RWPE2 (cell line): ENCODE data around the gene RPS5.
A peak's percentile ranks its signal among the peaks of the same experiment; 100 is the strongest.

Source experiments
- ATAC-seq: fragments of 200-7000 bp; cut with Tn5 transposase; 3 replicates; pipeline ENCODE4 v1.9.1; 2021; ENCODE audit warnings: low read depth
- DNase-seq: peaks from one replicate; pipeline ENCODE4 v3.0.0-alpha.2; 2020; ENCODE audit warnings: low spot score
- H3K27ac ChIP-seq: fragments of 450-650 bp; 2 replicates; pipeline ENCODE4 v1.5.1; 2017; ENCODE audit warnings: mild to moderate bottlenecking; ENCODE audit not compliant: poor library complexity, severe bottlenecking
- H3K27me3 ChIP-seq: fragments of 250-450 bp; sonication (Bioruptor Pico); 2 replicates; pipeline ENCODE4 v1.5.1; 2021; ENCODE audit warnings: mild to moderate bottlenecking, moderate library complexity; ENCODE audit not compliant: insufficient read depth, poor library complexity, severe bottlenecking
- H3K36me3 ChIP-seq: fragments of 250-450 bp; sonication (Bioruptor Pico); 2 replicates; pipeline ENCODE4 v1.5.1; 2020; ENCODE audit warnings: low read depth, mild to moderate bottlenecking, moderate library complexity
- H3K4me1 ChIP-seq: fragments of 250-450 bp; sonication (Bioruptor Pico); 2 replicates; pipeline ENCODE4 v1.5.1; 2021; ENCODE audit warnings: mild to moderate bottlenecking, moderate library complexity; ENCODE audit not compliant: insufficient read depth, poor library complexity, severe bottlenecking
- H3K4me3 ChIP-seq: fragments of 250-450 bp; sonication (Bioruptor Pico); 2 replicates; pipeline ENCODE4 v1.5.1; 2021; ENCODE audit warnings: mild to moderate bottlenecking, moderate library complexity; ENCODE audit not compliant: severe bottlenecking
- H3K9me3 ChIP-seq: fragments of 250-450 bp; sonication (Bioruptor Pico); 2 replicates; pipeline ENCODE4 v1.5.1; 2021; ENCODE audit warnings: mild to moderate bottlenecking, moderate library complexity; ENCODE audit not compliant: severe bottlenecking
- TF ChIP-seq, protein P1 (sequence below): fragments of 450-650 bp; IDR thresholded peaks from one replicate; pipeline ENCODE4 v1.5.1; 2017; ENCODE audit warnings: mild to moderate bottlenecking, moderate library complexity; ENCODE audit not compliant: poor library complexity, severe bottlenecking

Gene RPS5

DNA sequence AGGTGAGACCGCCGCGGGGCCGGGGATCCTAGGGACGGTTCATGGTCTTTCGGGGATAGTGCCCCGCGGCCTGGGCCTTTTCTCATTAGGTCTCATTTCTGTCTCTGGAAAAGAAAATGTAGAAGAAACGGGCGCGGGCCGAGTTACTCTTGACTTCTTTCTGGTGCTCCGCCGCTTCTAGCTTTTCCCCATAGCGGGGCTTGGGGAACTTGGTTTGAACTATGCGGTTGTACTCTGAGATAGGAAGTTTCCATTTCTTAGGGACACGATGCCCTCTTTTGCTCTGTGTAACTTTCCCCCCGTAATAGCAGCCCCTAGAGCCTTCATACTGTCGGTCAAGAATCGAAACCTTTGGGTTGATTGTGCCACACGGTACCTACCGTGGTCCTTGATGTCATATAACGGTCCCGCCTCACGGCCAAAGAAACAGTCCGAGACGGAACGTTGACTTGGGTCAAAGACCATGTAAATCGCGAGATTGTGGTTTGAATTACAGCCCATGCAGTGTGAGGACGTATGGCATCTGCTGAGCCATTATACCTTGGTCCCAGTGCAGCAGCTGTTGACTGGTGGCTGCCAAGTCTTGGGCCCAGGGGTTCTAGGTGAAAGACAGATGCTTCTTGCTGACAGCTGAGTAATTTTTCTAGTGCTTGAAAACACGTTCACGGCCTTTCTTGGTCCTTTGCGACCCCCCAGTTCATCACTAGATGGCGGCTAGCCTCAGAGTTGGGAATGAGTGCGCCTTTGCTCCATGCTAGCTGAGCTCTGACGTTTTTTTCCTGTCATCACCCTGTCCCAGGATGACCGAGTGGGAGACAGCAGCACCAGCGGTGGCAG is 487 bp downstream of the RPS5 start:
- H3K27ac ChIP-seq: peak overlapping the region; percentile 88
- no peaks in the 10 kb centered on the region for H3K27me3 ChIP-seq
- H3K36me3 ChIP-seq: peaks cover 52% of the 10 kb centered on the region
- DNase-seq (peak; percentile 14), ATAC-seq (no peak; the same call in 2 of the 3 replicates)
- H3K9me3 ChIP-seq: no peaks in the 10 kb centered on the region
- H3K4me1 ChIP-seq: peaks cover 9% of the 10 kb centered on the region
- TF ChIP-seq, protein P1, sequence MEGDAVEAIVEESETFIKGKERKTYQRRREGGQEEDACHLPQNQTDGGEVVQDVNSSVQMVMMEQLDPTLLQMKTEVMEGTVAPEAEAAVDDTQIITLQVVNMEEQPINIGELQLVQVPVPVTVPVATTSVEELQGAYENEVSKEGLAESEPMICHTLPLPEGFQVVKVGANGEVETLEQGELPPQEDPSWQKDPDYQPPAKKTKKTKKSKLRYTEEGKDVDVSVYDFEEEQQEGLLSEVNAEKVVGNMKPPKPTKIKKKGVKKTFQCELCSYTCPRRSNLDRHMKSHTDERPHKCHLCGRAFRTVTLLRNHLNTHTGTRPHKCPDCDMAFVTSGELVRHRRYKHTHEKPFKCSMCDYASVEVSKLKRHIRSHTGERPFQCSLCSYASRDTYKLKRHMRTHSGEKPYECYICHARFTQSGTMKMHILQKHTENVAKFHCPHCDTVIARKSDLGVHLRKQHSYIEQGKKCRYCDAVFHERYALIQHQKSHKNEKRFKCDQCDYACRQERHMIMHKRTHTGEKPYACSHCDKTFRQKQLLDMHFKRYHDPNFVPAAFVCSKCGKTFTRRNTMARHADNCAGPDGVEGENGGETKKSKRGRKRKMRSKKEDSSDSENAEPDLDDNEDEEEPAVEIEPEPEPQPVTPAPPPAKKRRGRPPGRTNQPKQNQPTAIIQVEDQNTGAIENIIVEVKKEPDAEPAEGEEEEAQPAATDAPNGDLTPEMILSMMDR: no peak
- peak overlapping the region; percentile 62 for H3K4me3 ChIP-seq

DNA sequence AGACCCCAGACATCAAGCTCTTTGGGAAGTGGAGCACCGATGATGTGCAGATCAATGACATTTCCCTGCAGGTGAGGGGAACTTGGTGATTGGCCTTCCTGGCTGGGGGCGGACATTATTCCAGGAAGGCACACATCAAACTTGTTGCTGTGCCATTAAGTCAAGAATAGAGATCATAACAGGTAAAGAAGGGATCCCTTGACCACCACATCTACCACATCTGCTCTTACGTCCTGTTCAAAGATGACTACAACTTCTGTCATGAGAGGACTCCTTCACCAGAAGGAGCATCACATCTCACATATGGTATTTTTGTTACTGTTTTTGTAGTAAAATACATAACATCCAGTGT is 1.1 kb downstream of the RPS5 start:
- Histone ChIP-seq H3K4me1 (peaks cover 9% of the 10 kb centered on the region), H3K36me3 (peaks cover 58% of the 10 kb centered on the region), H3K27me3 (no peaks in the 10 kb centered on the region), H3K4me3 (peak overlapping the region; percentile 62), H3K27ac (peak overlapping the region; percentile 88), H3K9me3 (no peaks in the 10 kb centered on the region)
- ATAC-seq: no peak
- TF ChIP-seq, protein P1: no peak
- DNase-seq: no peak

DNA sequence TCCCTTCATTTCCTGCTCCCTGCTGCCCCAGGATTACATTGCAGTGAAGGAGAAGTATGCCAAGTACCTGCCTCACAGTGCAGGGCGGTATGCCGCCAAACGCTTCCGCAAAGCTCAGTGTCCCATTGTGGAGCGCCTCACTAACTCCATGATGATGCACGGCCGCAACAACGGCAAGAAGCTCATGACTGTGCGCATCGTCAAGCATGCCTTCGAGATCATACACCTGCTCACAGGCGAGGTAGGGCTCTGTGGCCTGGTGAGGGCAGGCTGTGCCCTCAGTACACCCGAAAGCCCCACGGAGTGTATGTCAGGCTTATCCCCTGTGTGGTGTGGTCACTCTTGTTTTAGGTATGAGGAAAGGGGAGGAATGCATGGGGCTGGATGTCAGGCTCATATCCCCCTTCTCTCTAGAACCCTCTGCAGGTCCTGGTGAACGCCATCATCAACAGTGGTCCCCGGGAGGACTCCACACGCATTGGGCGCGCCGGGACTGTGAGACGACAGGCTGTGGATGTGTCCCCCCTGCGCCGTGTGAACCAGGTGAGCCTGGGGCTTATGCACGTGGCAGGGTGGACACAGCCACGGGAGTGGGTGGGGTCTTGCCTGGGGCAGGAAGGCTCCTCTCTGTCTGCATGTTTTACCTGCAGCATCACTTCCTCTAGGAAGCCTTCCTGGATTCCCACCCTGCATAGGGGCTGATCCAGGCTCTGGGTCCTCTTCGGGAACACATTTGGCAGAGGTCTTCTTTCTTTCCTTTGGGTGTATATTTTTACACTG is 6.1 kb downstream of the RPS5 start:
- no peak overlapping the region for H3K4me3 ChIP-seq
- H3K9me3 ChIP-seq: no peaks in the 10 kb centered on the region
- peak; percentile 54 for DNase-seq
- H3K27ac ChIP-seq: peak overlapping the region; percentile 64
- H3K4me1 ChIP-seq: peaks cover 17% of the 10 kb centered on the region
- no peaks in the 10 kb centered on the region for H3K27me3 ChIP-seq
- H3K36me3 ChIP-seq: peaks cover 66% of the 10 kb centered on the region
- ATAC-seq: no peak
- TF ChIP-seq, protein P1: no peak

DNA sequence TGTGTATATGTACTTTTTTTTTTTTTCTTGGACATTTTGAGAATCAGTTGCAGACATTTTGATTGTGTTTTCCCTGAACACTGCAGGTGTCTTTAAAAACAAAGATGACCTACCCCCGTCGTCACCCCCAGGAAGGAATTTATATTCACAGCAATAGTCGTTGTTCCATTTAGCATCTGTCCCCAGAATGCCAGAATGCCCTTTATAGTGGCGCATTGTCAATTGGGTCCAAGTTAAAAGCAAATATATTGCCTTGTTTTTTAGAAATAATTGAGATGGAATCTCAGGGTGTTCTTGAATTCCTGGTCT is 6.6 kb downstream of the RPS5 start:
- no peaks in the 10 kb centered on the region for H3K27me3 ChIP-seq
- peak overlapping the region; percentile 64 for H3K27ac ChIP-seq
- TF ChIP-seq, protein P1: no peak
- H3K36me3 ChIP-seq: peaks cover 61% of the 10 kb centered on the region
- ATAC-seq (no peak), DNase-seq (no peak)
- peaks cover 17% of the 10 kb centered on the region for H3K4me1 ChIP-seq
- no peak overlapping the region for H3K4me3 ChIP-seq
- no peaks in the 10 kb centered on the region for H3K9me3 ChIP-seq

DNA sequence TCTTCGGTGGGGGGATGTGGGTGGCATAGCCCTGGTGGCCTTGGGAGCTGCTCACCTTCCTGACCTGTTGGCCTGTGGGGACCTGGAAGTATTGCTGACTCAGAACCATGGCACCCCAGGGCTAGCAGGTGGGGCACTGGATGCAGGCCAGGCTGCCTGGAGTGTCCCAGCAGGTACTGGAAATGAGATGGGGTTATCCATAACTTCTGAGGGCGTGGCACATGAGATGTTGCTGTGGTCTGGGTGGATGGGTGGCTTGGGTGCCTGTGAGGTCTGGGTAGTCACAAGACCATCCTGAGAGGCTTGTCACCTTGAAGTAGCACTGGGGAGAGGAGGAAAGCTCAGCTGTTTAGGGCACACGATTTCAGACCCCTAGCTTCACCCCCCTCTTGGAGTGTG is 7.8 kb downstream of the RPS5 start:
- peak; percentile 32 for ATAC-seq
- DNase-seq: peak; percentile 65
- Histone ChIP-seq H3K27ac (peak overlapping the region; percentile 64), H3K36me3 (peaks cover 49% of the 10 kb centered on the region), H3K9me3 (no peaks in the 10 kb centered on the region), H3K27me3 (no peaks in the 10 kb centered on the region), H3K4me1 (peaks cover 8% of the 10 kb centered on the region), H3K4me3 (no peak overlapping the region)
- TF ChIP-seq, protein P1: no peak
